Smooth muscle cell (in vitro differentiated cells): ENCODE measurements around the gene IRF2. TPM values are rescaled to one million over a fixed set of nuclear protein-coding genes. Genes with fewer than 3 reads are reported as not detected.

ENCODE experiments used
- DNase-seq: peaks from one replicate; lab custom pipeline; 2025; ENCODE audit not compliant: unreplicated experiment; lab: John Stamatoyannopoulos, UW
- H2AFZ ChIP-seq: fragments of 200-600 bp; sonication (generic); 2 replicates; pipeline ENCODE4 v1.6.0; 2016; ENCODE audit warnings: antibody characterized with exemption, low read depth, mild to moderate bottlenecking
- H3F3A ChIP-seq: fragments of 200-600 bp; sonication (generic); 2 replicates; pipeline ENCODE4 v1.6.0; 2017; ENCODE audit warnings: antibody characterized with exemption, low read depth
- H3K27ac ChIP-seq: fragments of 200-600 bp; sonication (generic); 2 replicates; pipeline ENCODE4 v1.5.1; 2016; ENCODE audit warnings: low read depth, mild to moderate bottlenecking
- H3K27me3 ChIP-seq: fragments of 200-600 bp; sonication (generic); 2 replicates; pipeline ENCODE4 v1.6.1; 2016; ENCODE audit warnings: low read depth, mild to moderate bottlenecking
- H3K36me3 ChIP-seq: fragments of 200-600 bp; sonication (generic); 2 replicates; pipeline ENCODE4 v1.5.1; 2016; ENCODE audit warnings: low read depth
- H3K4me1 ChIP-seq: fragments of 200-600 bp; sonication (generic); 2 replicates; pipeline ENCODE4 v1.5.1; 2016; ENCODE audit warnings: low read depth
- H3K4me2 ChIP-seq: fragments of 200-600 bp; sonication (generic); 2 replicates; pipeline ENCODE4 v1.6.0; 2016; ENCODE audit warnings: mild to moderate bottlenecking
- H3K4me3 ChIP-seq: fragments of 200-600 bp; sonication (generic); 2 replicates; pipeline ENCODE4 v1.5.1; 2016; ENCODE audit warnings: mild to moderate bottlenecking
- H3K79me2 ChIP-seq: fragments of 200-600 bp; sonication (generic); 2 replicates; pipeline ENCODE4 v1.6.0; 2016; ENCODE audit warnings: low read depth, mild to moderate bottlenecking
- H3K9ac ChIP-seq: fragments of 200-600 bp; sonication (generic); 2 replicates; pipeline ENCODE4 v1.6.0; 2016; ENCODE audit warnings: low read depth
- H3K9me3 ChIP-seq: fragments of 200-600 bp; sonication (generic); replicated peaks from 2 replicates; pipeline ENCODE4 v1.5.1; 2016; ENCODE audit warnings: low read depth
- H4K20me1 ChIP-seq: fragments of 200-600 bp; sonication (generic); 2 replicates; pipeline ENCODE4 v1.6.0; 2016; ENCODE audit warnings: low read depth
- CTCF ChIP-seq: fragments of 200-600 bp; sonication (generic); IDR thresholded peaks from 2 replicates; pipeline ENCODE4 v1.5.1; 2017; ENCODE audit warnings: borderline replicate concordance, mild to moderate bottlenecking, antibody characterized with exemption; ENCODE audit not compliant: insufficient read depth, poor library complexity, severe bottlenecking
- WGBS: methylation state at CpG from one replicate; pipeline ENCODE4 v1.1.7; 2016; ENCODE audit warnings: low lambda C conversion rate; 5-methylcytosine and 5-hydroxymethylcytosine counted together
- polyA plus RNA-seq: library from polyadenylated mRNA; unstranded; fragments of >200 nt; fragmentation: Nextera tagmentation; extraction: Ambion mirVana; gene quantifications from 2 replicates; pipeline ENCODE4 v1.2.1, GENCODE V29; 2016
- total RNA-seq: library from RNA; depleted of rRNA; stranded (reverse); fragments of >200 nt; gene quantifications from 2 replicates; pipeline ENCODE4 v1.2.3, GENCODE V29; 2014

The IRF2 gene
- total and polyA plus RNA-seq, 2 experiments from 2014 or later: 10.2 to 21.6 TPM

GRCh38 chr4:184409911-184410692 lies 64.2 kb downstream of the IRF2 start:
- TF ChIP-seq CTCF: no peak
- Histone ChIP-seq H3K79me2 (no peaks in the 10 kb centered on the region), H3K4me3 (no peak overlapping the region), H3F3A (no peaks in the 10 kb centered on the region), H3K27ac (no peak overlapping the region), H3K36me3 (no peaks in the 10 kb centered on the region), H4K20me1 (no peaks in the 10 kb centered on the region), H3K4me1 (peaks cover 15% of the 10 kb centered on the region), H2AFZ (no peak overlapping the region), H3K4me2 (no peak overlapping the region), H3K9me3 (no peaks in the 10 kb centered on the region), H3K27me3 (no peaks in the 10 kb centered on the region), H3K9ac (no peak overlapping the region)
- 97% methylated on average over 12 of the region's 12 CpGs for WGBS
- DNase-seq: no peak

- 95% methylated on average over 9 of the region's 9 CpGs for WGBS
- TF ChIP-seq CTCF: no peak
- no peaks in the 10 kb centered on the region for H3K9me3 ChIP-seq
- no peak overlapping the region for H3K9ac ChIP-seq
- no peak overlapping the region for H3K27ac ChIP-seq
- no peaks in the 10 kb centered on the region for H3F3A ChIP-seq
- no peak for DNase-seq
- H3K79me2 ChIP-seq: no peaks in the 10 kb centered on the region
- peaks cover 15% of the 10 kb centered on the region for H3K4me1 ChIP-seq
- H2AFZ ChIP-seq: no peak overlapping the region
- H3K36me3 ChIP-seq: no peaks in the 10 kb centered on the region
- H4K20me1 ChIP-seq: no peaks in the 10 kb centered on the region
- H3K4me2 ChIP-seq: no peak overlapping the region
- H3K27me3 ChIP-seq: no peaks in the 10 kb centered on the region
- H3K4me3 ChIP-seq: no peak overlapping the region
These were observed 64.8 kb downstream of the IRF2 start for GRCh38 chr4:184409502-184409901.

GRCh38 chr4:184408684-184409081 lies 65.7 kb downstream of the IRF2 start:
- Histone ChIP-seq H3K27ac (peak overlapping the region; percentile 62), H4K20me1 (no peaks in the 10 kb centered on the region), H2AFZ (no peak overlapping the region), H3F3A (no peaks in the 10 kb centered on the region), H3K79me2 (no peaks in the 10 kb centered on the region), H3K4me2 (no peak overlapping the region), H3K9me3 (no peaks in the 10 kb centered on the region), H3K9ac (no peak overlapping the region), H3K4me1 (peaks cover 15% of the 10 kb centered on the region), H3K27me3 (no peaks in the 10 kb centered on the region), H3K4me3 (no peak overlapping the region), H3K36me3 (no peaks in the 10 kb centered on the region)
- DNase-seq: no peak
- 90% methylated on average over 3 of the region's 3 CpGs for WGBS
- no peak for TF ChIP-seq CTCF
